WTC11 (cell line): ENCODE results near the gene RPL37A. TPM values are rescaled to one million over a fixed set of nuclear protein-coding genes. Genes with fewer than 3 reads are reported as not detected.

Experiments used
- ATF2 ChIP-seq: sonication (generic); formaldehyde crosslinking; IDR thresholded peaks from 2 replicates; pipeline ENCODE4 v1.8.1; 2022; ENCODE audit warnings: low read depth, missing genetic modification reagents, borderline replicate concordance
- CDX4 ChIP-seq: fragments of 250-450 bp; sonication (Bioruptor Pico); IDR thresholded peaks from 2 replicates; pipeline ENCODE4 v1.9.0; 2021; ENCODE audit warnings: moderate library complexity, mild to moderate bottlenecking, inconsistent platforms, borderline replicate concordance
- EMX1 ChIP-seq: fragments of 250-450 bp; sonication (Bioruptor Pico); IDR thresholded peaks from 2 replicates; pipeline ENCODE4 v1.8.0; 2021; ENCODE audit warnings: mild to moderate bottlenecking
- IRF1 ChIP-seq: sonication (generic); formaldehyde crosslinking; IDR thresholded peaks from 2 replicates; pipeline ENCODE4 v1.8.0; 2023; ENCODE audit warnings: missing genetic modification reagents
- JUN ChIP-seq: sonication (generic); formaldehyde crosslinking; IDR thresholded peaks from 2 replicates; pipeline ENCODE4 v1.8.0; 2023; ENCODE audit warnings: mild to moderate bottlenecking, missing genetic modification reagents
- KAT7 ChIP-seq: sonication (generic); formaldehyde crosslinking; IDR thresholded peaks from 2 replicates; pipeline ENCODE4 v1.8.1; 2023; ENCODE audit warnings: missing genetic modification reagents, mild to moderate bottlenecking, borderline replicate concordance
- MLX ChIP-seq: sonication (generic); formaldehyde crosslinking; IDR thresholded peaks from 2 replicates; pipeline ENCODE4 v1.8.1; 2023; ENCODE audit warnings: mild to moderate bottlenecking, missing genetic modification reagents, moderate library complexity
- MXD4 ChIP-seq: fragments of 250-450 bp; sonication (Bioruptor Pico); IDR thresholded peaks from 2 replicates; pipeline ENCODE4 v1.8.0; 2021; ENCODE audit warnings: mild to moderate bottlenecking, moderate library complexity, borderline replicate concordance
- MYBL2 ChIP-seq: sonication (generic); formaldehyde crosslinking; IDR thresholded peaks from 2 replicates; pipeline ENCODE4 v1.8.1; 2023; ENCODE audit warnings: mild to moderate bottlenecking, moderate library complexity, missing genetic modification reagents
- NFATC4 ChIP-seq: fragments of 250-450 bp; sonication (Bioruptor Pico); IDR thresholded peaks from 2 replicates; pipeline ENCODE4 v1.9.0; 2021; ENCODE audit warnings: mild to moderate bottlenecking
- OVOL2 ChIP-seq: fragments of 250-450 bp; sonication (Bioruptor Pico); IDR thresholded peaks from 2 replicates; pipeline ENCODE4 v1.9.0; 2021; ENCODE audit warnings: mild to moderate bottlenecking, borderline replicate concordance
- PRDM15 ChIP-seq: sonication (generic); formaldehyde crosslinking; IDR thresholded peaks from 2 replicates; pipeline ENCODE4 v1.8.0; 2022; ENCODE audit warnings: missing genetic modification reagents
- RORB ChIP-seq: fragments of 250-450 bp; sonication (Bioruptor Pico); IDR thresholded peaks from 2 replicates; pipeline ENCODE4 v1.9.0; 2021; ENCODE audit warnings: mild to moderate bottlenecking
- USF1 ChIP-seq: sonication (generic); formaldehyde crosslinking; IDR thresholded peaks from 2 replicates; pipeline ENCODE4 v1.8.0; 2022; ENCODE audit warnings: mild to moderate bottlenecking, missing genetic modification reagents
- USF2 ChIP-seq: sonication (generic); formaldehyde crosslinking; IDR thresholded peaks from 2 replicates; pipeline ENCODE4 v1.8.1; 2023; ENCODE audit warnings: mild to moderate bottlenecking, missing genetic modification reagents, moderate library complexity
- ZNF138 ChIP-seq: sonication (generic); formaldehyde crosslinking; conservative IDR thresholded peaks from 2 replicates; pipeline ENCODE4 v1.8.1; 2022; ENCODE audit warnings: mild to moderate bottlenecking, moderate library complexity, missing genetic modification reagents
- ZNF263 ChIP-seq: sonication (generic); formaldehyde crosslinking; IDR thresholded peaks from 2 replicates; pipeline ENCODE4 v1.8.1; 2022; ENCODE audit warnings: low read depth, mild to moderate bottlenecking, moderate library complexity, missing genetic modification reagents
- ZNF416 ChIP-seq: fragments of 250-450 bp; sonication (Bioruptor Pico); IDR thresholded peaks from 2 replicates; pipeline ENCODE4 v1.9.0; 2021; ENCODE audit warnings: mild to moderate bottlenecking, inconsistent platforms
- total RNA-seq: library from RNA; stranded (reverse); gene quantifications from 3 replicates; pipeline ENCODE4 v1.2.3, GENCODE V29; 2021
- TF ChIP-seq, protein P1 (sequence below): fragments of 250-450 bp; sonication (Bioruptor Pico); IDR thresholded peaks from 2 replicates; pipeline ENCODE4 v2.1.2; 2022; ENCODE audit warnings: mild to moderate bottlenecking, moderate library complexity

Gene RPL37A
- total RNA-seq, 1 experiment from 2014 or later, result 3,135 TPM

GRCh38 chr2:216498379-216499352 lies at the start of gene RPL37A (continued):
- 0 out of 2 replicates have a peak, but pooled peaks have one; percentile 46 for TF ChIP-seq IRF1 (CRISPR knock-in tag)
- TF ChIP-seq RORB (CRISPR knock-in tag), result no peak
- peak; percentile 70; the same call in 1 of the 2 replicates for TF ChIP-seq ZNF138 (CRISPR knock-in tag)
- TF ChIP-seq NFATC4 (CRISPR knock-in tag), result no peak
- peak; percentile 92 for TF ChIP-seq JUN (CRISPR knock-in tag)
- TF ChIP-seq, protein P1, sequence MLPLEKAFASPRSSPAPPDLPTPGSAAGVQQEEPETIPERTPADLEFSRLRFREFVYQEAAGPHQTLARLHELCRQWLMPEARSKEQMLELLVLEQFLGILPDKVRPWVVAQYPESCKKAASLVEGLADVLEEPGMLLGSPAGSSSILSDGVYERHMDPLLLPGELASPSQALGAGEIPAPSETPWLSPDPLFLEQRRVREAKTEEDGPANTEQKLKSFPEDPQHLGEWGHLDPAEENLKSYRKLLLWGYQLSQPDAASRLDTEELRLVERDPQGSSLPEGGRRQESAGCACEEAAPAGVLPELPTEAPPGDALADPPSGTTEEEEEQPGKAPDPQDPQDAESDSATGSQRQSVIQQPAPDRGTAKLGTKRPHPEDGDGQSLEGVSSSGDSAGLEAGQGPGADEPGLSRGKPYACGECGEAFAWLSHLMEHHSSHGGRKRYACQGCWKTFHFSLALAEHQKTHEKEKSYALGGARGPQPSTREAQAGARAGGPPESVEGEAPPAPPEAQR, result no peak
- no peak for TF ChIP-seq ATF2 (CRISPR knock-in tag)
- TF ChIP-seq EMX1 (CRISPR knock-in tag), result no peak
- TF ChIP-seq ZNF263 (CRISPR knock-in tag), result no peak
- 0 out of 2 replicates have a peak, but pooled peaks have one; percentile 28 for TF ChIP-seq ZNF416 (CRISPR knock-in tag)
- TF ChIP-seq PRDM15 (CRISPR knock-in tag), result no peak
- 0 out of 2 replicates have a peak, but pooled peaks have one; percentile 14 for TF ChIP-seq USF2 (CRISPR knock-in tag)
- no peak for TF ChIP-seq CDX4
- TF ChIP-seq OVOL2, result no peak
- TF ChIP-seq USF1 (CRISPR knock-in tag), result no peak
- no peak for TF ChIP-seq MXD4 (CRISPR knock-in tag)
- TF ChIP-seq MLX, result no peak
- TF ChIP-seq KAT7 (CRISPR knock-in tag), result no peak
- TF ChIP-seq MYBL2, result peak; percentile 42; the same call in 1 of the 2 replicates
